Stimulated activated CD4-positive, alpha-beta T cell treated with anti-CD3 and anti-CD28 coated beads, Interleukin-4, amount 100 ng/mL, for 48 hours (primary cell): ENCODE data around the gene LIMS2.

Source experiments
- DNase-seq, 2 donors: peaks; one replicate each; pipeline ENCODE4 v3.0.0-alpha.2; 2020; ENCODE audit warnings: low read depth in 2 of 2

Gene LIMS2, protein sequence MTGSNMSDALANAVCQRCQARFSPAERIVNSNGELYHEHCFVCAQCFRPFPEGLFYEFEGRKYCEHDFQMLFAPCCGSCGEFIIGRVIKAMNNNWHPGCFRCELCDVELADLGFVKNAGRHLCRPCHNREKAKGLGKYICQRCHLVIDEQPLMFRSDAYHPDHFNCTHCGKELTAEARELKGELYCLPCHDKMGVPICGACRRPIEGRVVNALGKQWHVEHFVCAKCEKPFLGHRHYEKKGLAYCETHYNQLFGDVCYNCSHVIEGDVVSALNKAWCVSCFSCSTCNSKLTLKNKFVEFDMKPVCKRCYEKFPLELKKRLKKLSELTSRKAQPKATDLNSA

DNA sequence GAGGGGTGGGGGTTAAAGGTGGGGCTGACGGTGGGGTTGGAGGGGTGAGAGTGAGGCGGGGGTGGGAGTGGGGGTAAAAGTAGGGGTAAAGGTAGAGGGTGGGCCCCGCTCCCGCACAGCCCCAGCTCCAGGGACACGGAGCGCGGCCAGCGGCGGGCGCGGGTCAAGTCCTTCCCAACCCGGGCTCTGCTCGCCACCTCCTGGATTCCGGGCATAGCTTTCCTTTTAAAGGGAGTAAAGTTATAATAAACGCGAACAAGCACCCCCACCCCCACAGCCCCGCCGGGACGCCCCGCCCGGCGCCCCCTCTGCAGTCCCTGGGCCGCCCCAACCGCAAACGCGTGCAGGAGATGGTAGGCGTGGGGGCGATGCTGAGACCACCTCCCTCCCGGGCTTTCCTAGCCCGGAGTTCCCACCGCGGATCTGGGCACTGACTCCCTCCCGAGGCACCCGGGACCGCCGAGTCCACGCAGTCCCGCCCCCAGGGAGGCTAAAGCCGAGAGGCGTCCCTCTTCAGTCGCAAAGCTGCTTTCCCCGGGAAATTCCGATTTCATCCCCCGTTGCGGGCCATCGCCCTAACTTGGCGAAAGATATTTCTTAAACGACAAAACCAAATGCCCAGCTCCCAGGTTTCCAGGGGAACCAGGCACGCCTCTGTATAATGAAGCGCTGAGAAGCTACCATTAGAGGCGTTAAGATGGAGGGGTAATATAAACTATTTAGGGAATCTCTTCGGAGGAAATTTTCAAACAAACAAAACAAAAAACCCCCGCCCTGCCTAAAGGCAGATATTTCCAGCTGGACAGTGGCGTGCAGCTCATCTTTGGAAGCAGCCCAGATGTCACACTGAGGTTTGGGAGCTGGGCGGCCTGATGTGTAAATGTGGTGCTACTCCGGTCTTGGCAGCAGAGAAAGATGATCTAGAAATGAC lies at the start of gene LIMS2:
Gene LIMS2 (minus strand): TSS at position 200 of the 931 bp plus-strand sequence. CDS start 506 bp downstream, outside the sequence.
- DNase-seq: no peak

DNA sequence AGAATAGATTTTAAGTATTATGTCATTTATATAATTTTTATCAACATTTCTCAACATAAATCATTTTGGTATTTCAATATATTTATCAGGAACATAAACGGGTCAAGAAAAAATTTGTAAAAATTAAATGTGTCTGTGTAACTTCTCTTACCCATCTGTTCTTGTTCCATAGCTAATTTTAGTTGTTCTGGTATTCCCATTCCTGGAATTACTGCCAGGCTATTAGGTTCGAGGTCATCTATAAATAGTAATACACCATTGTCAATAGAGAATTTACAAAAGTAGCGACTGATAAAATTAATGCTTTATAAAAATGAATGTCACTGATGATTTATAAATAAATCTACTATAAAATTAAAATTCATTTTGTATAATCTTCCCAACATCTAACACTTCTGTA lies 47.5 kb upstream of the LIMS2 start:
- no peak for DNase-seq

DNA sequence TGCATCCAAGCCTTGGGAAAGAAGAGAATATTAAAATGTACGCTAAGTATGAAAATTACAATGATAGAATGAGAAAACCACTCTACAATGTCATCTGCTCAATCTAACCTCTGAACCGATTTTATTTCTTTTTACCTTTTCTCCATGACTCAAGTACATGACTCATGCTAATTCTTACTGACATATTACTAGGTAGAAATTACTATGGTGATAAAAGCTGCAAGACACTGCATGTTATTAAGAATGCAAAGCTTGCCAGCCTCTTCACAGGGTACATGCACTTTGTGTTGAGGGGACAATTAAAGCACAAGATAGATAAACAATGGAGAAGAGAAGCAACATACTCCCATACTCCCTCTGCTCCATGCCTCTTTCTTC lies 46.6 kb upstream of the LIMS2 start:
- no peak for DNase-seq

DNA sequence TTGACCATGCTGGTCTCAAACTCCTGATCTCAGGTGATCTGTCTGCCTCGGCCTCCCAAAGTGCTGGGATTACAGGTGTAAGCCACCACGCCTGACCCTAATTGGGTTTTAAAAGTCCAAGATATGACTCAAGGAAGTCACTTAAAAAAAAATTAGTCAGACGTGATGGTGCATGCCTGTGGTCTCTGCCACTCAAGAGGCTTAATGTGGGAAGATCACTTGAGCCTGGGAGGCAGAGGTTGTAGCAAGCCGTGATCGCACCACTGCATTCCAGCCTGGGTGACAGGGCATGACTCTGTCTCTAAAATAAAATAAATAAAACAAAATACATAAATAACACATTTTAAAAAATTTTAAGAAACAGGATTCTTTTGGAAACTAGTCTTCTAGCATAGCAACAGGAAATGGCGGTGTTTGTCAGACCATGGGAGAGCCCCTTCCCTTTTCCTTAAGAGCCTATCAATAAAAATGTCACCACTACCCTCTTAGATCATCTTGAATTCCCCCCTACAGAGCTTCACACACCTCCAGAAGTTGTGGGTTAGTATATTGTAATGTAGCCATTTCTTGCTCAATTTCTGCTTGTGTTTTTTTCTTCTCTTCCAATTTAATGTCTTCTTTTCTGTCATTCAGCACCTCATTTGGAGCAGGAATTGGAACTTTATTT lies 46.1 kb upstream of the LIMS2 start:
- DNase-seq: no peak

DNA sequence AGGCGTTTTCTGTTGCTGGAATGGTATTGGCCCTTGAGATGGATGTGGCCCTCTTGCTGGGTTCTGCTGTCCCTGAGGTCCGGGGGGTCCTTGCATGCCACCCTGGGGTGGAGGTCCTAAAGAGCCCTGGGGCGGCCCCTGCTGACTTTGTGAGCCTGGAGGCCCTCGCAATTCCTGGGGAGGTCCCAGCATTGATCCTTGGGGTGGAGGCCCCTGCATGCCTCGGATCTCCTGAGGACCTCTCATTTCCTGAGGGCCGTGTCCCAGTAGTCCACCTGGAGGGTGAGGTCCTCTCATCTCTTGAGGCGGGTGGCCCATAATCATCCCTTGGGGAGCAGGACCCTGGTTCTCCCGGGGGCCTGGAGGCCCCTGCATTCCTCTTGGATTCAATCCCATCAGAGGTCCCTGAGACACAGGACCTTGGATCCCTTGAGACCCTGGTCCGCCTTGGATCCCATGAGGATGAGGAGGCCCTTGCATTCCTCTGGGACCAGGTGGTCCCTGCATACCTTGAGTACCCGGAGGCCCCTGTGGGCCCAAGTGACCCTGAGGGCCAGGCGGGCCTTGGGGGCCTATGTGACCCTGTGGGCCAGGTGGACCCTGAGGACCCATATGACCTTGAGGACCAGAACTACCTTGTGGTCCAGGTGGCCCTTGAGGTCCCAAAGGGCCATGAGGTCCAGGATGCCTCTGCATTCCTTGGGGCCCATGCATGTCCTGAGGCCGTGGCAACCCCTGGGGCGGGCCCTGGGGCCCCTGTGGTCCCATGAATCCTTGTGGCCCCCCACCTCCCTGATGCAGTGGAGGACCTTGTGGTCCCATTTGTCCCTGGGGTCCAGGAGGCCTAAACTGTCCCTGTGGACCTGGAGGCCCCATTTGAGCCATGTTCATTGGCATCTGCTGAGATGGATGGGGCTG lies 44.2 kb upstream of the LIMS2 start:
- DNase-seq: no peak

DNA sequence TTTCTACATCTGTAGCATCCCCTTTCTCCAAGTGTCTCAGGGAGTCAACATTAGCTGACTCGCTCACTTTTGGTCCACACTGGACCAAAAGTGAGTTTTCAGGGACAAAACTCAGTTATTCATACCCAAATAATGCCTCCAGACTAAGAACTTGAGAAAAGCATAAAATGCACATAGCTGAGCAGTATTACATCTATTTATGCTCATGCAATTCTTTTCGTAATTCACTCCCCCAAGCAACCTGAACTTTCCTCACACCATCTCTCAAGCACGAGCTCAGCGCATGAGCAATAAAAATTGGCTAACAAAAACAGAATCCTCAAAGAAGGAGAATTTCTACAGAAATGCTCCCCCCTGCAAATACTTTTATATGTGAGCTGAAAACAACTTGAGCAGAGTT lies 42.9 kb upstream of the LIMS2 start:
- no peak for DNase-seq

DNA sequence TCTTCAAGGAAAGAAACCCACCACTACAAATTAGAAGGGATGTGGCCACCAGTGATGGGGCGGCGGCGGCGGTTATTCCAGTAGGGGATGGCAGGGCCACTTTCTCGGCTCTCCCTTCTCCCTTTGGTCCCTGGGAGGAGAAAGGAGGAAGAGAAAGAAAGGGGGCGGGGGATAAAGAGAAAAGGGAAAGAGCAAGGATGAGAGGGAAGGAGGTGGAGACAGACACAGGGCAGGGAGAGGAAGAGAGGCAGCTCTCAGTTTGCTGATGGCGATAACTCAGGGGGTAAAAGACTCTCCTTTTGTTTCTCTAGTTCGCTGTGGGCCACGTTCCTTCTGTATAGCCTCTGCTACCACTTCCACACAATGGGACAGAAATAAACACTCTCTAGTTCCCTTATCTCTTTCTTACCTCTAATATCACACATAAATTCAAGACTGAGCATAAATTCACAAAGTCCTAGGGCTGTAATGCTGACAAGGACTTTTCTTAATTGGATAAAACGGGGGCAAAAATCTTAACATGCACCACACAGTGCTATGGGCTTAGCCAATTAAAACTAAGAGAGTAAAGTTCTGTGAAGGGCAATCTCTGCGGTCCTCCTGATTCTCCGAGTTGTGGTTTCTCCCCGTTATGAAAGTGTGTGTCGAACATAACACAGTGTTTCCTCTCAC lies 40.6 kb upstream of the LIMS2 start:
- no peak for DNase-seq

DNA sequence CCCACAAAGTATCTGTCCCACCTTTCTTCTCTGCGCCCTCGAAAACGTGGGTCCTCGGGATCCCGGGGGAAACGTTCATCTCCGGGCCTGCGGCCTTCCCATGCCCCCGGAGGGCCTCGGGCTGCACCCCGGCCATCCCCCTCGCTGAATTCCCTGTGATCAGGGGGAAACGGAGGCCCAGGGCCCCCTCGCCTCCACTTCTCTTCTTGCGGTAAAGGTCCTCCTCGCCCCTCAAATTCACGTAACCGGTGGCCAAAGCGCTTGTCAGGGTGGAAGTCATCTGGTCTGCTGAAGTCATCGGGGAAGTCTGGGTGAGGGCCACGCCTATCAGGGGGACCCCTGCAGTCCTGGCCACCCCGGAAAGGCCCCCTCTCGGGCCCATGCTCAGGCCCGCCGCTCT lies 38.2 kb upstream of the LIMS2 start:
- DNase-seq: no peak

DNA sequence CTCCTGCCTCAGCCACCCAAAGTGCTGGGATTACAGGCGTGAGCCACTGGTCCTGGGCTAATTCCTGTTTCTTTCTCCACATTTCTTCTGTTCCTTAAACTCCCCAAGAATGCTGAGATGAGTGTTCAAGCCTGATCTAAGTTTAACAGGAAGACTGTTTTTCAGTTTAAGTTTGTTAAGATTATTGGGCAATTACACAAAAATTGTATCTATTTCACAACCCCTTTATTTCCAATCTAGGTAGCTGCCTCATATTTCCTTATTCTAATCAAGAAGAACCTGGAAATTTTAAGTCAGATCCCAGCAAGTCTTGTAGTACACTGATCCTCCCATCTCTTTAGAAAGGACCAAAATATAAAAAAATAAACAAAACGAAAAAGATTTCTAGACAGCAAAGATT lies 37.7 kb upstream of the LIMS2 start:
- no peak for DNase-seq

DNA sequence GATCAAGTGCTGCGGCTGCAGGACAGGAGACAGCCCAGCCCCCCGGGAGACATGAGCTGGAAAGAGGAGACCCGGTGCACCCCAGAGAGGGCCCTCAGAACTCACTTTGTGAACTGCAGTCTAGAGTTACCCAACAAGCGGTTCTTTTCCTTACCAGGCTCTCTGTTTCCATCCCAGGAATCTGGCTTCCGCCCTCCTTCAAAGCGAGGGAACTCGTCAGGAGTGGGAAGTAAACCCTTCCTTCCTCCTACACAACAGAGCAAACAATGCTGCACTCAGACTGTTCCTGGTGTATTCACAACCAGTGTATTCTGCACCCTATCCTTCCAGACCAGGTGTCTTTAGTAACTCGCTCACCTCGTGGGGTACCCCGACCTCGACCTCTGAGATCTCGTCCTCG lies 34.0 kb upstream of the LIMS2 start:
- no peak for DNase-seq

DNA sequence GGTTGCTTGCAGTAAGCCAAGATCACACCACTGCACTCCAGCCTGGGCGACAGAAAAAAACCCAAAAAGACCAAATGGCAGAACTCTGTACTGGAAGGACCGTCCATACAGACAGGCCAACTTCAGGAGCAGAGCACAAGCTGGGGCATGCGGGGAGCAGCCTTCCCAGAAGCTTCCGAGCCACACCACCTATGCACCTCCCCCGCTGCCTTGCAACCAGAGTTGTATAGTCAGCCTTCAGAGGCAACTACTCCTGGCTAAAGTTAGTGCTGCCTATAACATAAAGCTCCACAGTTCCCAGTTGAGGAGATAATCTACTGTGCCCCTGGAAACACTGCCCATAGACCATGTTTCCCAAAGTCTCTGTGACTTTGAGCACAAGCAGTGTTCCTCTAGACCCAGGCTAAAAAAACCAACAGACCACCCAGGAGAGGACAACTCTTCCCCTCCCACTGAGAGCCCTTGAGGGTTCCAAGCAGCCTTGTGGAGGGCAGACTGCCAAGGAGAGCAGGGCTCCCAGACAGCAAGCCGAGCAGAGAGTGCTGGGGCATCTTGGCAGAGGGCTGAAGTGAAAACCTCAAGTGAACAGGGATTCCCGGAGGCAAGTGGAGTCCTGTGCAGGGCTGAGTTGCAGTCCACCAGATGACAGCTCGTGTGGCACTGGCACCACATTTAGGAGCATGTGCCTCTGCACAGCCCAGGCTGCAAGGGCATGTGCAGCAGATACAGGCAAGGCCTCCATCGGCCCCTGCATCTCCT lies 32.7 kb upstream of the LIMS2 start:
- no peak for DNase-seq

DNA sequence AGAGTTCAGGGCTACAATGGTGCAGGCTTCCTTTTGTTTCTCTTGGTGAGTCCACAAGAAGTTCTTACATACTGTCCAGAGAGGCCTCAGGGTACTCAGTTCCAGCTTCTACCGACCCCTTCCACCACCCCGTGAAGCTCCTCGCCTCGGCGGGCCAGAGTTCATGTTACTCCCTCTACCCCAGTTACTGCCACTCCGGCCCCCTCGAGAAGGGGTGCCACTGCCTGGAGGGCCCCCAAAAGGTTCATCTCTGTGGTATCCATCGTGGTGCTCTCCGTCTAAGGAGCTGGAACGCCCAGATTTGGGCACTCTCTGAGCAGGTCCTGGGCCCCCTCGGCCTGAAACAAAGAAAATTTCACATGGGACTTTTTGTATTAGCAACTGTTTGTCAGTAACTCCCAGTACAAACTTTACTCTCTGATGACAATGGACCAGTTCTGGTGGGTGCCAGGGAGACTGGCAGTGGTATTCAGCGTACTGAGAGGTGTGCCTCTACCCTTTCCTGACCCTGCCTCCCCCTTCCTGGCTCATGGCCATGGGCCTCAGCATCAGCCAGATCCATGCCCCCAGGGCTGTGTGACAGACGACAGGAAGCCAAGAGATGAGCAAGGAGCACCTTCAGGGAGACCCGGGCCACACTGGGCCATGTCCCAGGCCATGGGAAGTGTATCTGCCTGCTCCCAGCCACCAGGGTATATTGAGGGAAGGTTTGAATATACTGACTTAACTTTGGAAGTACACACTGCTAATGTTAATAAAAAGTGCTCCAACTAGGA lies 31.1 kb upstream of the LIMS2 start:
- DNase-seq: no peak

DNA sequence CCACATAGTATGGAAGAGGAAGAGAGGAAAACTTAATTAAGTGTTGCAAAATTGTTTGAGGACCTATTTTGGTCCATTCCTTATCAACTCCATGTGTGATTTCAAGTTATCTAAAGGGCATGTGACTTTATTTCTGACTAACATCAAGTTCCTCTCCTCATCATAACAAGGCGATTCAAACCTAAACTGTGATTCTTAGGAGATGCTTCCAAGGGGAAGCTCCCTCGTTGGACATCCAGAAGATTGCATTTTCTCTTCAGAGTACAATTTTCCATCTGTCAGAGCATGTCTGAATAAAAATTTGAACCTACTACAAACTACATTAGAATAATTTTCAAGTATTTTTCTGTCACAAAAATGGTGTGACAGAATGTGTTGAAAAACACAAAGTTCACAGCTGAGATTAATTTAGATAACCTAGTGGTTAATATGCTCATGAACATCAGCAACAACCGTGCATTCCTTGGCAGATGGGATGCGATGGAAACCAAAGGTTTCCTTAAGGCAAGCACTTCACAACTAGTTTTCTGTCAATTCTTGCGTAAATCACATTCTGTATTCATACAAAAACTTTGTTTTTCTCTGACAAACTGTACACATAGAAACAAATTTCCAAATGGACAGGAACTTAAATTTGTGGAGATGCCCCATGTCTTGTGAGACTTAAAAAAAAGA lies 30.2 kb upstream of the LIMS2 start:
- no peak for DNase-seq

DNA sequence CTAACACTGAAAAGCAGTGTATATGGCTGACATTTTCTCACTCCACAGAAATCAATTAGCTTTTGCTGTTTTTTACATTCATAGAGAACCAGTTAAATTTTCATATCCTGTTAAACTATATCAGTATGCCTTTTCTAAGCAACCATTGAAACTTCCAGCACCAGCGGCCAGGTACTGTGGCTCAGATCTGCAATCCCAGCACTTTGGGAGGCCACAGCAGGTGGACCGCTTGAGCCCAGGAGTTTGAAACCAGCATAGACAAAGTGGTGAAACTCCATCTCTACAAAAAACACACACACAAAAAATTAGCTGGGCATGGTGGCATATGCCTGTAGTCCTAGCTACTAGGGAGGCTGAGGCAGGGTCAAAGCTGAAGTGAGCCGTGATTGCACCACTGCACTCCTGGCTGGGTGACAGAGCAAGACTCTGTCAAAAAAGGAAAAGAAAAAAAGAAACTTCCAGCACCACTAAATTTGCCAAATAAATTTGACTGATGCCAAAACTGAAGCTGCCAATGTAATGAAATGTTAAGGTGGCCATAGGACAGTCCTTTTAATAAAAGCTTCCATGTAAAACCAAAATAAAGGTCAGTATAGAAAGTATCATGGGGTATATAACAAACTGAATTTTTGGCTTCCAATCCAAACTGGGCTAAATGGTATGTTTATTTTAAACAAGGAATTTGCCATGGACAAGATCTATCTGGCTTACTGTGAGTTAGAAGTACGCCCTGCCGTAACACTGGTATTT lies 29.5 kb upstream of the LIMS2 start:
- no peak for DNase-seq

DNA sequence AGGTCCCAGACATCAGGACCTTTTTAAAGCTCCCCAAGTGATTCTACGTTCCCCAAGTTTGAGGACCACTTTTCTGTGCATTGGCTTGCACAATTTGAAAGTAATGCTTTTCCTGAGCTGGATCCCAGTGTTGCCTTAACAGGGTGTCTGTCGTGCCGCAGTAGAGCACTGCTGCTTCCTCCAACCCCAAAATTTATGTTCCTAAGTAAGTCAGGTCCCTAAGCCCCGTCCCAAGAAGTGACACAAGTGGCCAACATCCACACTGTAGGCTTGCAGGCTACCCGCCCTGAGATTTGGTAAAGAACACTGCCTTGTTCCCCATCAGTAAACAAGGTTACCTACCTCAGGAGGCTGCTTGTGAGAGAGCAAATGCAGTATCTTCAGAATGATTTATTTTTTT lies 28.0 kb upstream of the LIMS2 start:
- no peak for DNase-seq

DNA sequence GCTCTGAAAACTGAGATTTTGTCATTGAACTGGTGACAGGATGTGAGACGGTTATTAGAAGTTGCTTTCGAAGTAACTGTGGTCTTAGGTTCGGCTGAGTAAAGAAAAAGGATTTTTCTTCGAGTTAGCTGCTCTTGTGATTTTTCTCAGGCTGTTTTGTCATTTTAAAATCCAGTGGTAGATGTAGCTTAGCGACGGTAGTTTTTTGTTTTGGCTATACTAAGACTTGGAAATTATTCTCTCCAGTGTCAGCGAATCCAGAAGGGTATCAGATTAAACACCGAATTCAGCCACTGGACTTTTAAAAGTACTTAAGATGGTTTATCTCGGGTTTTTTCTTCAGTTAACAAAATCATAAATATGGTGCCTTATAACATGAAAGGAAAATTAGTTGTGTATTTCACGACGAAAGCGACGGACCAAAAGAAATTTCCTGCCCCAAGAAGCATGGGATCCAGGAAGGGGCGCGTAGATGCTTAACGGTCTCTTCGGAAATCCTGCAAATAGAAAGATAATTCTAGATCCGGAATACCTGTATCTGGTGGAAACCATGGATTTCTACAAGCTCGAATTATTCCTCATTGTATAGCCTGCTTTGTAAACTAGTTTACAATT lies 27.2 kb upstream of the LIMS2 start:
- DNase-seq: no peak

DNA sequence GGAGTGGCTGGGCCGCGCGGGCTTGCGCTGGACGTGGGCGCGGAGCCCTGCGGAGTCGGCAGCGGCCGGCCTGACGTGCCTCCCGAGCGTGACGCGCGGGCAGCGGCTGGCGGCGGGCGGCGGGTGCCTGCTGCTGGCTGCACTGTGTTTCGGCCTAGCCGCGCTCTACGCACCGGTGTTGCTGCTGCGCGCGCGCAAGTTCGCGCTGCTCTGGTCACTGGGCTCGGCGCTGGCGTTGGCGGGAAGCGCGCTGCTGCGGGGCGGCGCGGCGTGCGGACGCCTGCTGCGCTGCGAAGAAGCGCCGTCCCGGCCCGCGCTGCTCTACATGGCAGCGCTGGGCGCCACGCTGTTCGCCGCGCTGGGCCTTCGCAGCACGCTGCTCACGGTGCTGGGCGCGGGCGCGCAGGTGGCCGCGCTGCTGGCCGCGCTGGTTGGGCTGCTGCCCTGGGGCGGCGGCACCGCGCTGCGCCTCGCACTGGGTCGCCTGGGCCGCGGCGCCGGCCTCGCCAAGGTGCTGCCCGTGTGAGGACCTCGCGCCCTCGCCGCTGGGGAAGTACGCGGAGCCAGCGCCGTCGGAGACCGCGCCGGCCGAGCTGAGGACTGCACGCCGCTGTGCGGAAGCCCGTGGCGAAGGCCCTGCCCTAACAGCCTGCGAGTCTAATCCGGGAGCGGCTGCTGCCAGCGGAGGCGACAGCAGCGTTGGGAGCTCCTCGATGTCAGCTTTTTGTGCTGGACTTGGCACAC lies 26.5 kb upstream of the LIMS2 start:
- peak; percentile 66 to 69 for DNase-seq
